GM18861 (cell line): Measurements from ENCODE around the gene ZNF836.

Experiments used
- ATAC-seq: cut with Tn5 transposase; IDR thresholded peaks from one replicate; pipeline ENCODE4 v1.9.1; 2021; ENCODE audit not compliant: unreplicated experiment

ZNF836 gene

DNA sequence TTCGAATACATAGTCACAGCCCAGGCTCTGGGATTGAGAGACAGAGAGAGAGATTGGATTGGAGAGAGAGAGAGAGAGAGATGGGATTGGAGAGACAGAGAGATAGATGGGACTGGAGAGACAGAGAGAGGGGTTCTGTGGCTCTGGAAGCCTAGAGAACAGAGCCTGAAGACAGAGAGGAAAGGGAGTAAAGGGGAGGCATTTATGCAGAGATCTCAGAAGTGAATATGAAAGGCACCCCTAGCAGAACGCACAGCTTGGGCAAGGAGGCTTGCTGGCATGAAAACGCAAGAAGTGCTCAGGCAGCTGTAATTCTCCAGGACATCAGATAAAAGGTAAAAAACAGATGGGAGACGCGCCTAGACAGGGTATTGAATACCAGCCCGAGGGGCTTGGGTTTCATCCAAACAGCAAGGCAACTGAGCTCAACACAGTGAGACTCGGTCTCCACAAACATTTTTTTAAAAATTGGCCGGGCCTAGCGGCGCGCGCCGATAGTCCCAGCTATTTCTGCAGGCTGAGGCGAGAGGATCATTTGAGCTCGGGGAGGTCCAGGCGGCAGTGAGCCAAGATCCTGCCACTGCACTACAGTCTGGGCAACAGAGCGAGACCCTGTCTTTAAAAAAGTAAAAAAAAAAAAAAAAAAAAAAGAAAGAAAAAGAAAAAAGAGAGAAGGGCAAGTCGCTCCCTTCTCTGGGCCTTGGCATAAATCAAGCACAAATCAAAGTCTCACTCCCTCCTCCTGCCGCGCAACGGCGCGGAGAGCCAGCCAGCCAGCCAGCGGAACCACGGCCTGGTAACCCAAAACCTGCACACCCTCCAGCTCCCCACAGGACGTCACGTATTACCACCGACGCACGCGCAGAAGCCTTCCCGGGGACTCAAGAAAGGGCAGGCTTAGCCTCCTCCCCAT, 17.7 kb upstream of the ZNF836 start:
- ATAC-seq, result no peak

DNA sequence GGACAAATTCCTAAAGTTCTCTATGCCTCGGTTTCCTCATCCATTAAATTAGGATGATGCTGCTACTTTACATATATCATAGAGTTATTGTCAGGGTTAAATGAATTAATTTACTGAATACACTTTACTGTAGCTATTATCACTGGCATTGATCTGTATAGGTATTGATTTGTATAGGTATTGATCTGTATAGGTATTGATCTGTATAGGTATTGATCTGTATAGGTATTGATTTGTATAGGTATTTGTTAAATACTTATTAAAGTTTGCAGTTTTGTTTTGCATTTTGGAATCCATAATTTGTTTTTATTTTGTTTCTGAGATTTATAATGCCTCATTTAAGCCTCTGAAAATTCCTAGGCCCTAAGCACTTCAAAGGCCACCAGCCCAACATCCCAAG, 16.0 kb upstream of the ZNF836 start:
- no peak for ATAC-seq

DNA sequence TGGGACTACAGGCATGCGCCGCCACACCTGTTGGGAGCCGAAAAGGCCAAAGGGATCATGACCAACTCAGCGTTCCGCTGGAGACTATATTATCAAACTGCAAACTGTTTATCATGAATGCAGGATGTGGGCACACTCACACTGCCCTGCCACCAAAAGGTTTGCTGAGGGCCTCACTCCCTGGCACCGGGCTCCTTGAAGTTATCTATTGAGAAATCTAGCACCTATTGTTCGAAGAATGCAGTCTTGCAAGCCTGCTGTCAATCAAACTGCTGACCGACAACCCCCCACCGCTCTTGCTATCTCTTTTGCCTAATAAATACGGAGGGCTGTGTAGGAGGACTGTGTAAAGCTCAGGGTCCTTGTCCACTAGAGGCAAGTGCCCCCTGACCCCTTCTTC, 5.2 kb upstream of the ZNF836 start:
- ATAC-seq, result no peak

DNA sequence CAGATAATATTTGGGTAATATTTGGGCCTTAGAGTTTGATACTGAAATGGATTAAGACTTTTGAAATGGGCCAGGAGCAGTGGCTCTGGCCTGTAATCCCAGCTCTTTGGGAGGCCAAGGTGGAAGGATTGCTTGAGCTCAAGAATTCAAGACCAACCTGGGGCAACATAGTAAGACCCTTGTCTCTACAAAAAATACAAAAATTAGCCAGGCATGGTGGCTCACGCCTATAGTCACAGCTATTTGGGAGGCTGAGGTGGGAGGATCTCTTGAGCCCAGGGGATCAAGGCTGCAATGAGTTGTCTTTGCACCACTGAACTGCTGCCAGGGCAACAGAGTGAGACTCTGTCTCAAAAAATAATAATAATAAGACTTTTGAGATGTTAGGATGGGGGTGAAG, 926 bp upstream of the ZNF836 start:
- no peak for ATAC-seq

DNA sequence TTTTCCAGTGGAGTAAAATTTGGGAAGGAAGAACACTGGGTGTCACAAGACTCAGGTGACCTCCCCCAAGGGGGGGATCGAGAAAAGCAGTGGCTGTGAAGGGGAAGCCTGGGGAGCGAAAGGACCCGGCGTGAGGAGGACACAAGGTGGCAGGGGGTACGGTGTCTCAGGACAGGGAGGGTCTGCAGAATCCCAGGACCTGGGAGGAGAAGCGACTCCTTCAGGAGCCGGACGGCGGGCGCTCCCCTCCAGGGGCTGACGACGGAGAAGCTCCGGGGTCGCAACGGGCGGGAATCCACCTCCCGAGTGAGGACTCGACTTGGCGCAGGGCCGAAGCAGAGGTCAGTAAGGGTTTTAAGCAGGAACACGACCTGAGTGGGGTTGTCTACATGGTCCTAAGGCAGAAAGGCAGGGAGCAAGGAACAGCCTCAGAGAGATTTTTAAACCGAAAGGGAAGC, 529 bp downstream of the ZNF836 start:
- ATAC-seq, result no peak

DNA sequence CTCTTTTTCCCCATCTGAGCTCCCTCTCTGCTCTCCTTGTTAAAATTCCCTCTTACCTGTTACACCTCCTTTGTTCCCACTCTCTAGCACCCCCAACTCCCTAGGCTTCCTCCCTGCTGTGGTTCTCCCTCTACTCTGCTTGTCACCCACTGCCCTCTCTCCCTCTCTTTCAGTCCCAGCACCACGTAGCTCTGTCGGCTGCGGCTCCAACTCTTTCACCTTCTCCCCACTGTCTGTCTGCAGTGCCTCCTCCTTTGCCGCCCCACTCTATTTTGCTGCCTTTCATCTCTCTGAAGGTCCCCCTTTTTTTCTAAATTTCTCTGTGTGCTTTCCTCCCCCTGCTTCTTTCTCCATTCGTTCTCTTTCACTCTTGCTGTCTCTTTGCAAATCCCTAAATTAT, 1.1 kb downstream of the ZNF836 start:
- no peak for ATAC-seq

DNA sequence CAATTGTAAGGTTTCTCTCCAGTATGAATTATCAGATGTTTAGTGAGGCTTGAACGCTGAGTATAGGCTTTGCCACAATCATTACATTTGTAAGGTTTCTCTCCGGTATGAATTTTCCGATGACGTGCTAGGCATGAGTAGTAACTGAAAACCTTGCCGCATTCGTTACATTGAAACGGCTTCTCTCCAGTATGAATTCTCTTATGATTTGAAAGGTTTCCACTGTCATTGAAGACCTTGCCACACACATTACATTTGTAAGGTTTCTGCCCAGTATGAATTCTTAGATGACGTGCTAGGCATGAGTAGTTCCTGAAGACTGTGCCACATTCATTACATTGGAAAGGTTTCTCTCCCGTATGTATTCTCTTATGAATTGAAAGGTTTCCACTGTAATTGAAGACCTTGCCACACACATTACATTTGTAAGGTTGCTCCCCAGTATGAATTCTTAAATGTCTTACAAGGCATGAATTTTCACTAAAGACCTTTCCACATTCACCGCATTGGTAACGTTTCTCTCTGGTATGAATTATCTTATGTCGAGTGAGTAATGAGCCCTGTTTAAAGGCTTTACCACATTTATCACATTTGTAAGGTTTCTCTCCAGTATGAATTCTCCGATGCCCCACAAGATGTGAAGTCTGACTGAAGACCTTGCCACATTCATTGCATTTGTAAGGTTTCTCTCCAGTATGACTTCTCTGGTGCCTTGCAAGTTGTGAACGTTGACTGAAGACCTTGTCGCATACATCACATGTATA, 15.6 kb downstream of the ZNF836 start:
- ATAC-seq, result no peak

DNA sequence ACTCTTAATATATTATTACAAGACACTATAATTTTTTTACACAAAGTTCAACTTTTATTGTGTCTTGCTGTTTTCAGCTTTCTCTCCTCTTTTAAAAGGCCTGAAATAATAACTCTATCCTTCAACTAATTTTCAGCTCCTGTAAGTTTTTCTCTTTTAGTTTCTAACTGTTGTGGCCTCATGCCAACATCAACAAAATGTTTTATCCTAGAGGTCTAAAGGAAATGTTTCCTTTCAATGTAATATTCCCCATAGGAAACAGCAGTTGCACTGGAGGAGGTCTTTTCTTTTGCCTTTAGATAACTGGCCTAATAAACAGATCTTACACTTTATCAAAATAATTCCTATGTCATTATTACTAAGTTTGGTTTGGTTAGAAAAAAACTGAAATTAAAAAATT, 23.2 kb downstream of the ZNF836 start:
- ATAC-seq, result no peak

DNA sequence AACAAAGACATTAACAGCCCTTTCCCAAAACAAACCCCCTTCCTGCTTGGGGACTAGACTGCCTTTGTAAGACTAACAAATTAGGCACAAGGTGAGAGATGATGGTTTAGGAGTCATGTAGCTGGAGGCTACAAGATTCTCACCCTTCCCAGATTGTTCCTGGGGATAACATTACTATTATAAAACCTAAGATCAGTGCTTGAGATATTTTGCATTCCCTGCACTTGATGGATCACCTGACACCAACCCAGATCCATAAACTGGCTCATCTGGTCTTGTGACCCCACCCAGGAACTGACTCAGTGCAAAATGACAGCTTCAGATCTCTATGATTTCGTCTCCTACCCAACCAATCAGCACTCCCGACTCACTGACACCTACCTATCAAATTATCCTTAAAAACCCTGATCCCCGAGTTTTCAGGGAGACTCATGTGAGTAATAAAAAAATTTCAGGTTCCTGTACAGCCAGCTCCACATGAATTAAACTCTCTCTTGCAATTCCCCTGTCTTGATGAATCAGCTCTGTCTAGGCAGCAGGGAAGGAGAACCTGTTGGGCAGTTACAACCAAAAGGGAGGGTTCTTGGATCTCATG, 29.3 kb downstream of the ZNF836 start:
- ATAC-seq, result no peak

DNA sequence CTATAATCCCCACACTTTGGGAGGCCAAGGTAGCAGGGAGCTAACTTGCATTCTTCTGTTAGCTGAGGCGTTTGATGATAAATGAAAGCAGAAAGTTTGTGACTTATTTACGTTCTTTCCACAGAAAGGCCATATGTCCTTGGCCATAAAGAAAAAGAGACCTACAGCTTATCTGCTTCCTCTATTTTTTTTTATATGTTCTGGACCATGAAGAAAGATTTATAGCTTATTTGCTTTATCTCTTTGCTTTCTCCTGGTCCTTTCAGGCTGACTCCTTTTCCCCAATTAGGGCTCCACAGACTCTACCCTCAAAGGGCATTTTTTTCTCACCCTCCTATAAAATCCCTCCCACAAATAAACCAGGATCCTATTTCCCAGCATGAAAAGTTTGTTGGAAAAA, 30.2 kb downstream of the ZNF836 start:
- no peak for ATAC-seq

DNA sequence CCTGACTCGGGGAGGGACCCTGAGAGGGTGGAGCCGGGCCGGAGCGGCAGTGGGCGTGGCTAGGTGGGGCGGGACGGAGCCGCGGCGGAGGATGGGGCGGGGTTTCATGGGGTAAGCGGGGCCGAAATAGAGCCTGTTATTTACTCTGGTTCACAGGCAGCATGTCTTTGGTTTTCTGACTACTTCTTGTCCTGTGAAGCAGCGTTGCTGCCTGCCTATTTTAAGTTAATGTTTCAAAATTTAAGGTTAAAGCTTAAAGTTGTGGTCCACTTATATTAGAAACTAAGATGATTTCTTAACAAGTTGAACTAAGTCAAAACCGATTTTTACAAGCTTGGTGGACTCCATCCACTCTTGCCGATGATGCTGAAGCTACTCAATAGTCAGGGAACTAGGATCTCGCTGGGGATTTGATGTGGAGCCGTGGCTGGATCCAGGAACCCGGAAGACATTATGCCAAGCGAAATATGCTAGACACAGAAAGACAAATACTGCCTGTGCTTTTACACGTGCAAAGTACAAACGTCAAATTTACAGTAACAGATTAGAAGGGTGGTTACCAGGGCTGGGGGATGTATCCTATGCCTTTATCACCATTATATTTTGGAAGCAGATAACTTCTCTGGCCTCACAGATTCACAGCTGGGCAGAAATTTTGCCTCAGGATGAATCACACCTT, 31.2 kb downstream of the ZNF836 start:
- ATAC-seq, result peak; percentile 78

DNA sequence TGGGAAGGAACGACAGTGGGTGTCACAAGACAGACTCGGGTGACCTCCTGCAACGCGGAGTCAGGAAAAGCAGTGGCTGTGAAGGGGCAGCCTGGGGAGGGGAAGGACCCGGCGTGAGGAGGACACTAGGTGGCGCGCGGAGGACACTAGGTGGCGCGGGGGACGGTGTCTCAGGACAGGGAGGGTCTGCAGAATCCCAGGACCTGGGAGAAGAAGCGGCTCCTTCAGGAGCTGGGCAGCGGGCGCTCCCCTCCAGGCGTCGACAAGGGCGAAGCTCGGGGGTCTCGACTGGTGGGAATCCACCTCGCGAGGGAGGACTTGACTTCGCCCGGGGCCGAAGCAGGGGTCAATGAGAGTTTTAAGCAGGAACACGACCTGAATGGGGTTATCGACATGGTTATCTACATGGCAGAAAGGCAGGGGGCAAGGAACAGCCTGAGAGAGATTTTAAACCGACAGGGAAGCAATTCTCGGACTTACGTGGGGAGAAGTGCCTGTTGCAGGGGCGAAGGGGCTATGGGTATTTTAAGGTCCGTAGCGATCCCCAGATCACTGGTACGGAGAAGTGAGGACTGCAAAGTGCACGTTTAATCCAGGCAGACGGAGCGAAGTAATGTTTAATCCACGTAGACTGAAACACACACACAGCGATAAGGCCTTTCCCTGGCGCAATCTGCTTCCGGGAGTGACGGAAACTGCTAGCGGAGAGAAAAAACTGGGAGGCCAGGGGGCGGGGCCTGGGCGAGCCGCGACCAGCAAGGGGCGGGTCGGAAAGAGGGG, 32.0 kb downstream of the ZNF836 start, which contains the start of gene ZNF616:
Gene ZNF616, minus strand, starts transcription at position 687 of the 780 bp plus-strand sequence. CDS start 9,426 bp downstream, outside the sequence.
- no peak for ATAC-seq

DNA sequence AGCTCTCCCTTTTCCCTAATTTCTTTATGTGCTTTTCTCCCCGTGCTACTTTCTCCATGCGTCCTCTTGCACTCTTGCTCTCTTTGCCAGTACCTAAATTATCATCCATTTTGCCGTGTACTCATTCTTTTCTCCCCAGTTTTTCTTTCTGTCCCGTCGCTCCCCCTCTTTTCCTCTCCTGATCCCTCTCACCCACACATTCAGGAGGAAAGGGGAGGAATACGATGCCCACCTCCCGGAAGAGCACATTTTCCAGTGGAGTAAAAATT, 32.5 kb downstream of the ZNF836 start:
- ATAC-seq, result no peak

DNA sequence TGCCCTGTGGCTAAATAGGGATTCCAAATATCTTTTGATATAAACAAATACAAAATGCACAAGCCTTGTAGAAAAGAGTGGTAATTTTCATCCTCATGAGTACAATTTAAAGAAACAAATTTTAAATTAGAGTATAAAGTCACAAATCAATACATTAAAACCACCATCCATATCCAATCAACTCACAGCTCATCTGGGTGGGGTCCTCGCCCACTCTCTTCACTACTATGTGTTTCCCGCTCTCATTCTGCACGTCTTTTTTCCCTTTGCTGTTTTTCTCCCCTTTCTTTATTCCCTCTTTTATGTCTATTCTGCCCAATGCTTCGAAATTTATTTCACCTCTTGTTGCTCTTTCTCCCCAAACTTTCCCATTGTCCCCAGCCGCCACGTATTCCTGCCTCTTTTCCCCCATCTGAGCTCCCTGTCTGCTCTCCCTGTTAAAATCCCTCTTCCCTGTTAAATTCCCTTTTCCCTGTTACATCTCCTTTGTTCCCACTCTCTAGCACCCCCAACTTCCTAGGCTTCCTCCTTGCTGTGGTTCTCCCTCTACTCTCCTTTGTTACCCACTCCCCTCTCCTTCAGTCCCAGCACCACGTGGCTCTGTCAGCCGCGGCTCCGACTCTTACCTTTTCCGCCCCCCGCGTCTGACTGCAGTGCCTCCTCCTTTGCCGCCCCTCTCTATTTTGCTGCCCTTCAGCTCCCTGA, 33.0 kb downstream of the ZNF836 start:
- no peak for ATAC-seq

DNA sequence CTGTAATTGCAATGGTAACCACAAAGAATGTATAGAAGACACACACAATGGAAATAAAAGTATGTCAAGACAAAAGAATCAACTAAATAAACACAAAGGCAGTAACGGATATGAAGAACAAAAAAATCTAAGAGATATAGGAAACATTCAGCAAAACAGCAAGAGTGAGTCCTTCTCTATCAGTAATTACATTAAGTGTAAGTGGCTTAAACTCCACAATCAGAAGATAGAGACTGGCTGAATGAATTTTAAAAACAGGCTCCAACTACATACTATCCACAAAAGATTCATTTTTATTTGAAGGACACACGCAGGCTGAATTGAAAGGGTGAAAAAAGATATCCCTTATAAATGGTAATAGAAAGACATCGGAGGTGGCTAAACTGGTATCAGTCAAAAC, 51.1 kb downstream of the ZNF836 start:
- ATAC-seq, result no peak

DNA sequence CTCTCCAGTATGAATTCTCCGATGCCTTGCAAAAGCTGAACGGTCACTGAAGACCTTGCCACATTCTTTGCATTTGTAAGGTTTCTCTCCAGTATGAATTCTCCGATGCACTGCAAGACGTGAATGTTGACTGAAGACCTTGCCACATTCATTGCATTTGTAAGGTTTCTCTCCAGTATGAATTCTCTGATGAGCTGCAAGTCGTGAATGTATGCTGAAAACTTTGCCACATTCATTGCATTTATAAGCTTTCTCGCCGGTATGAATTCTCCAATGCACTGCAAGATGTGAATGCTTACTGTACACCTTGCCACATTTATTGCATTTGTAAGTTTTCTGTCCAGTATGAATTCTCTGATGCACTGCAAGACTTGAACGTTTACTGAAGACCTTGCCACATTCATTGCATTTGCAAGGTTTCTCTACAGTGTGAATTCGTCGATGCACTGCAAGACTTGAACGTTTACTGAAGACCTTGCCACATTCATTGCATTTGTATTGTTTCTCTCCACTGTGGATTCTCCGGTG, 55.8 kb downstream of the ZNF836 start:
- ATAC-seq, result no peak

DNA sequence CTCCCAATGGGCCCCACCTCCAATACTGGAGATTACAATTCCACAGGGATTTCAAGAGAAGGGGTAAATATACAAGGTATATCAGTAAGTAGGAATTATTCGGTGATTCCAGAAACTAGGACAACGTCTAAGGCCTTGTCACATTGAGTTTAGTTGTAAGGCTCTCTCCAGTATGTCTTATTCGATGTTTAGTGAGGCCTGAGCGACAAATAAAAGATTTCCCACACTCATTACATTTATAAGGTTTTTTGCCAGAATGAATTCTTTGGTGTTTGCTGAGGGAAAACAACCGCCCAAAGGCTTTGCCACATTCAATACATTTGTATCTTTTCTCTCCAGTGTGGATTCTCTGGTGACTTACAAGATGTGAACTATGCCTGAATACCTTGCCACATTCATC, 56.7 kb downstream of the ZNF836 start:
- no peak for ATAC-seq

DNA sequence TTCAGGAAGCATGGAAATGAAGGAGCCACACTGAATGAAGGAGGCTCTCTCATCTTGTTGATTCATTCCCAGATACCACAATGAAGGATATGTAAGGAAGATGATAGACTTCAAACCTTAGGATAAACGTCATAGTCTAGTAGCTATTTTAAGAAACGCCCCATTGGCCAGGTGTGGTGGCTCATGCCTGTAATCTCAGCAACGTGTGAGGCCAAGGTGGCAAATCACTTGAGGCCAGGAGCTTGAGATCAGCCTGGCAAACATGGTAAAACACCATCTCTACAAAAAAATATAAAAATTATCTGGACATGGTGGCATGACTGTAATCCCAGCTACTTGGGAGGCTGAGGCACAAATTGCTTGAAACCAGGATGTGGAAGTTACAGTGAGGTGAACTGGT, 58.8 kb downstream of the ZNF836 start:
- no peak for ATAC-seq

DNA sequence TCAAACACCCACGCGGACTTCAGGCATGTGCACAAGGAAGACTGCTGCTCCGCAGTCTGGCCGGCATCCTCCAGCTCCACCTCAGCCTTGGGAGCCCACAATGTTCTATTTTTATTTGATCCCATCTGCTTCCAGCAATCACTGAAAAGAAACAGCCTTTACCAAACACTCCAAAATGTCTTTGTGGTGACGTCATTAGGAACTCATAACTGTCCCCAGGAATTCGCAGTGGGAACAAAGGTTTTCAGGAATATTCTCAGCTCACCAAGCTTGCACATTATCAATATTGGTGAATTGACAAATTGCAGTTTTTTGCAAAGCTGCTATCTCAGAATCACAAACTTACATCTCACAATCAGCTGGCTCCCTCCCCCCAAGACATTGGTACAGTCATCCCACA, 60.6 kb downstream of the ZNF836 start:
- ATAC-seq, result no peak
